Adrenal gland (tissue), 12 donors: ENCODE results near the gene HELLS. TPM values are rescaled to one million over a fixed set of nuclear protein-coding genes. Genes with fewer than 3 reads are reported as not detected.
"Not testable (repeated sequence)": the region's sequence is repeated elsewhere in the genome, so short reads cannot be mapped to it uniquely, and the experiment has no call there.

Experiments
- DNase-seq, 7 donors: peaks; one replicate each; pipeline ENCODE4 v3.0.0-alpha.2; 2019 to 2020
- H3K27ac ChIP-seq, 5 donors: fragments of 200-600 bp; sonication (generic) in 4 of 5; 1 replicate in 3 of 5; 2 replicates in 2 of 5; pipeline versions ENCODE4 v1.5.1 to v1.8.0; 2016 to 2020; ENCODE audit warnings: mild to moderate bottlenecking in 1 of 5
- H3K27me3 ChIP-seq: fragments of 200-600 bp; 2 replicates; pipeline ENCODE4 v1.8.0; 2021
- H3K36me3 ChIP-seq, 2 donors: fragments of 200-600 bp; replicated peaks in 1 of 2; 1 replicate in 1 of 2; 2 replicates in 1 of 2; pipeline versions ENCODE4 v1.5.1 to v1.8.0; 2018 to 2022
- H3K4me1 ChIP-seq, 2 donors: fragments of 200-600 bp; replicated peaks in 1 of 2; 1 replicate in 1 of 2; 2 replicates in 1 of 2; pipeline versions ENCODE4 v1.5.1 to v1.8.0; 2018 to 2021
- H3K4me3 ChIP-seq, 4 donors: fragments of 200-600 bp; sonication (generic) in 3 of 4; one replicate each; pipeline ENCODE4 v1.5.1; 2016 to 2018
- H3K9me3 ChIP-seq, 3 donors: fragments of 200-600 bp; sonication (generic) in 1 of 3; replicated peaks in 1 of 3; 1 replicate in 2 of 3; 2 replicates in 1 of 3; pipeline versions ENCODE4 v1.5.1 to v1.8.0; 2016 to 2021
- POLR2A ChIP-seq, 2 donors: fragments of 450-650 bp; IDR thresholded peaks; one replicate each; pipeline ENCODE4 v1.6.1; 2017; ENCODE audit warnings: antibody characterized with exemption in 2 of 2, mild to moderate bottlenecking in 2 of 2, moderate library complexity in 1 of 2
- WGBS, 4 donors: extraction: QIAGEN DNeasy Blood & Tissue Kit in 2 of 4; methylation state at CpG; one replicate each; pipeline versions ENCODE4 v1.1.5 to v1.1.7; 2013 to 2017; 5-methylcytosine and 5-hydroxymethylcytosine counted together
- intact Hi-C, 2 donors: fragments of 100-400 bp; cut with DNase I; formaldehyde crosslinking; loops; one replicate each; pipeline versions ENCODE4 v1.14.1 to v1.15.0; 2022 to 2023
- polyA plus RNA-seq, 3 donors: library from polyadenylated mRNA; stranded (reverse); fragments of 200-250 nt in 2 of 3; fragments of 350-450 nt in 1 of 3; fragmentation: Illumina TruSeq in 1 of 3; extraction: RNeasy Lipid Tissue Mini Kit (QIAGEN cat#74804) in 1 of 3; gene quantifications; one replicate each; pipeline ENCODE4 v1.2.3, GENCODE V29; 2013 to 2014
- total RNA-seq, 9 donors: library from RNA; depleted of rRNA in 4 of 9; stranded (reverse); fragments of >200 nt in 4 of 9; fragments of 120-200 nt in 1 of 9; fragmentation: NEBNext Ultra II Directional in 1 of 9; extraction: Animal tissue kit (Norgen Biotek cat#: 25700) in 1 of 9; gene quantifications; one replicate each; pipeline versions ENCODE4 v1.1.0 to v1.2.4, GENCODE V29; 2013 to 2023
- TF ChIP-seq, protein P1 (sequence below), 6 experiments: fragments of 450-650 bp in 4 of 6; fragments of 200-600 bp in 2 of 6; sonication (generic) in 1 of 6; IDR thresholded peaks; 1 replicate in 5 of 6; 2 replicates in 1 of 6; pipeline versions ENCODE4 v1.5.1 to v1.8.0; 2016 to 2021; ENCODE audit warnings: antibody characterized with exemption in 6 of 6, mild to moderate bottlenecking in 2 of 6, moderate library complexity in 1 of 6
- donor health status: healthy with polysubstance abuse.
- donor health status: Bipolar disorder and iron deficiency.
- donor health status: DM: yes; HTN: yes; CAD: no.
- donor health status: DM: no; HTN: no; CAD: no.
- donor health status: DM: no; HTN: no; CAD: no.
- donor health status: DM: yes; HTN: yes; CAD: no.

HELLS gene
- total and polyA plus RNA-seq, 12 donors: 0.60 to 41.0 (median 3.4) TPM

DNA sequence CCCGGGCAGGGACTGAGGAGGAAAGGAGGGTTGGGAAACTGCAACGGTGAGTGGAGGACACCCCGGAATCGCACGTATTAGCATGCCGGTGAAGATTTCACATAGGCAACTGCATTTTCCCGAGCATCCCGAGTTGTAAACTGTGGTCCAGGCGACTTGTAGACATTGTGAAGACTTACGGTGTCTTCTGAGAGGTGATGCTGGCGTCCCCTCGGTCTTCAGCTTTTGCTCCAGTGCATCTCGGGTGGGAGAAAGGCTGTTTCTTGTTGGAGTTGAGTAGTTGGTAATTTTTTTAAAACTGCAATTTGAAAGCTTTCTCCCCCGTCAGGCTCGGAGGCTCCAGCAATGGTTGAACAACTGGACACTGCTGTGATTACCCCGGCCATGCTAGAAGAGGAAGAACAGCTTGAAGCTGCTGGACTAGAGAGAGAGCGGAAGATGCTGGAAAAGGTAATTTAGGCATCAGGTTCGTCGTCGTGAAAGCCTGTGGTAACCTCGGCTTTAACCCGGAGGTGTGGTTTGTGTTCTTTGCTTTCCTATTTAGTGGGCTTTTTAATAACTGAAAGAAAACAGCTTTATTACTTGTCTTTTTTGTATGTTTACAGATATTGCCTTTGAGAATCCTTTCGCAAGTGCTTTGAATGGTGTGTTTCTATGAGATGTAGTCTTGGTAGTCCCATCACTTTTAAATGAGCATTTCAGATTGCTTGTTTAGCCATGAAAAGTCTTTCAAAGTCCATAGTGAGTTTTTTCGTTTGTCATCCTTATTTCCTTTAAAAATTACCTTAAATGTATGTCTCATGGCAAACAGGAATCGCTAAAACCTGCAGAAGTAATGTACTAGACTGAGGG lies 687 bp downstream of the HELLS start:
- no peak for TF ChIP-seq POLR2A (IDR thresholded peaks at IDR 0.05)
- TF ChIP-seq, protein P1, sequence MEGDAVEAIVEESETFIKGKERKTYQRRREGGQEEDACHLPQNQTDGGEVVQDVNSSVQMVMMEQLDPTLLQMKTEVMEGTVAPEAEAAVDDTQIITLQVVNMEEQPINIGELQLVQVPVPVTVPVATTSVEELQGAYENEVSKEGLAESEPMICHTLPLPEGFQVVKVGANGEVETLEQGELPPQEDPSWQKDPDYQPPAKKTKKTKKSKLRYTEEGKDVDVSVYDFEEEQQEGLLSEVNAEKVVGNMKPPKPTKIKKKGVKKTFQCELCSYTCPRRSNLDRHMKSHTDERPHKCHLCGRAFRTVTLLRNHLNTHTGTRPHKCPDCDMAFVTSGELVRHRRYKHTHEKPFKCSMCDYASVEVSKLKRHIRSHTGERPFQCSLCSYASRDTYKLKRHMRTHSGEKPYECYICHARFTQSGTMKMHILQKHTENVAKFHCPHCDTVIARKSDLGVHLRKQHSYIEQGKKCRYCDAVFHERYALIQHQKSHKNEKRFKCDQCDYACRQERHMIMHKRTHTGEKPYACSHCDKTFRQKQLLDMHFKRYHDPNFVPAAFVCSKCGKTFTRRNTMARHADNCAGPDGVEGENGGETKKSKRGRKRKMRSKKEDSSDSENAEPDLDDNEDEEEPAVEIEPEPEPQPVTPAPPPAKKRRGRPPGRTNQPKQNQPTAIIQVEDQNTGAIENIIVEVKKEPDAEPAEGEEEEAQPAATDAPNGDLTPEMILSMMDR (IDR thresholded peaks at IDR 0.05): no peak
- WGBS, 4 donors: 2 to 3% (median 3%) methylated on average over 25 of the region's 25 CpGs
- DNase-seq: no peak

DNA sequence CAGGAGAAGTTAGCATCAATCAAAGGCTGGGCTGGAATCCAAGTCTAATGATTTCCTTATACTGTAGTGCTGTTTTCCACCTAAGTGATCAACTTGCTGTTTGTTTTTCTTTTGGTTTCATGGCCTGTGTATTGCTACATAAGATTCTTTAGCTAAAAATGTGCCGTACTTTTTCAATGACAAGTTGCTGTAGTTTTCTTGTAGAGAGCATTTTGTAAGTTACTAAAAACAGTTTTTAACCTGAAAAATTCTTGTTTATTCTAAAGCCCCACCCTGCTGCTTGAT lies 1.3 kb downstream of the HELLS start:
- H3K9me3 ChIP-seq: no peaks in the 10 kb centered on the region
- peak overlapping the region in 1 of 4 donors; percentile 84 for H3K4me3 ChIP-seq
- no peak for DNase-seq
- no peak for TF ChIP-seq POLR2A (IDR thresholded peaks at IDR 0.05)
- TF ChIP-seq, protein P1 (IDR thresholded peaks at IDR 0.05): no peak
- intact Hi-C loops: no loop called here
- no peak overlapping the region for H3K27ac ChIP-seq
- H3K36me3 ChIP-seq: no peaks in the 10 kb centered on the region
- no peaks in the 10 kb centered on the region for H3K27me3 ChIP-seq
- peaks cover 5 to 14% of the 10 kb centered on the region in 2 donors for H3K4me1 ChIP-seq
- 45 to 61% (median 54%) methylated on average over 1 of the region's 1 CpG for WGBS, 4 donors

More for the DNA sequence above, 687 bp downstream of the HELLS start:
- Histone ChIP-seq H3K4me1 (peaks cover 5 to 14% of the 10 kb centered on the region in 2 donors), H3K9me3 (no peaks in the 10 kb centered on the region), H3K36me3 (no peaks in the 10 kb centered on the region), H3K4me3 (peak overlapping the region in 3 of 4 donors; percentile 11 to 84 (median 73)), H3K27me3 (no peaks in the 10 kb centered on the region), H3K27ac (peak overlapping the region in 2 of 5 donors; percentile 63 to 86)
- intact Hi-C loops: no loop called here

DNA sequence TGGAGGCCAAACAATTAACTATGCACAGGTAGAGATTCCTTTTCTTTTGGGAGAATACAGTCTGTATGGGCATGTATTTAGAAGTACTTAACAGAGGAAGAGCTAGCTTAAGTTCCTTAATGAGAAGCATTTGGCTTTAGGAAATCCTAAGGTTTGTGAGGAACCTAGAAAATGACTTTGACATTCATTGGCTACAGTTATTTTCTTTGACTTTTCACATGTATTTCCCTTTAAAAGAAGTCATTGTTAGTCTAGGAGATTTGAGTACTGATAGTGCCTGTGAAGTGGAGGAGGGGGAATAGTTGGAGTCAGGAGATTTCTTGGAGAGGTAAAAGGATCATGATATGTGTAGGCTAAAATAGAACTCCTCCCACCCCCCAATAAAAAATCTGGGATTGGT lies 3.6 kb downstream of the HELLS start:
- intact Hi-C loops: no loop called here
- Histone ChIP-seq H3K4me3 (no peak overlapping the region), H3K36me3 (no peaks in the 10 kb centered on the region), H3K4me1 (peaks cover 5 to 14% of the 10 kb centered on the region in 2 donors), H3K27me3 (no peaks in the 10 kb centered on the region), H3K9me3 (no peaks in the 10 kb centered on the region), H3K27ac (no peak overlapping the region)
- TF ChIP-seq, protein P1 (IDR thresholded peaks at IDR 0.05): no peak
- TF ChIP-seq POLR2A (IDR thresholded peaks at IDR 0.05): no peak
- DNase-seq: no peak

DNA sequence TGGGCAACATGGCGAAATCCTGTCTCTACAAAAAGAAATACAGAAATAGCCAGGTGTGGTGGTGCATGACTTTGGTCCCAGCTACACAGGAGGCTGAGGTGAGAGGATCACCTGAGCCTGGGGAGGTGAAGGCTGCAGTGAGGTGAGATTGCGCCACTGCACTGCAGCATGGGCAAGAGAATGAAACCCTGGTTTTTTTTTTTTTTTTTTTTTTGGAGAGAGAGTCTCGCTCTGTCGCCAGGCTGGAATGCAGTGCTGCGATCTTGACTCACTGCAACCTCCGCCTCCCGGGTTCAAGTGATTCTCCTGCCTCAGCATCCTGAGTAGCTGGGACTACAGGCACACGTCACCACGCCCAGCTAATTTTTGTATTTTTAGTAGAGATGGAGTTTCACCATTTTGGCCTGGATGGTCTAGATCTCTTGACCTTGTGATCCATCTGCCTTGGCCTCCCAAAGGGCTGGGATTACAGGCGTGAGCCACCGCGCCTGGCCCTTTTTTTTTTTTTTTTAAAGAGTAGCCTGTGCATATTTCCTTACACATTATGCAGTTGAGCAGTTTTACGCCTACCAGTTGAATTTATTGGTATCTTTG lies 22.2 kb downstream of the HELLS start:
- H3K9me3 ChIP-seq, H3K27ac ChIP-seq, DNase-seq, H3K4me1 ChIP-seq, intact Hi-C loops, H3K27me3 ChIP-seq, H3K4me3 ChIP-seq, H3K36me3 ChIP-seq: not testable (repeated sequence)
- 91 to 97% (median 95%) methylated on average over 13 of the region's 13 CpGs for WGBS, 4 donors

DNA sequence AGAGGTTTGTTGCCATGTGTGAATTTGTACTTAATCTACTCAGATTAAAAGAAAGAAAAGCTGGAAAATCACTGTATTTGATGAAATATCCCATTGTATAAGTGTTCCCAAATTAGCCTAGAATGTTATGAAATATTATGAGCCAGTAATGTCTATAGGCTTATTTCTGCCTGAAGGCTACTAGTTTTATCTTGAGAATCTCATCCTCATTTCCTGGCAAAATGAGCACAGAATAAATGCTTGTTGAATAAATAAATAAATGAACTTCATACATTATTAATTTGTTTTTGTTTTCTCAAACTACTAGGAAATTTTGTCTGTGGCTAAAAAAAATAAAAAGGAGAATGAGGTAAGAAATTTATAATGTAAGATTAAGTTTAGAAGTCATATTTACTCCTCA lies 25.5 kb downstream of the HELLS start:
- intact Hi-C loops: no loop called here
- Histone ChIP-seq H3K27me3 (no peaks in the 10 kb centered on the region), H3K4me1 (no peaks in the 10 kb centered on the region), H3K9me3 (no peaks in the 10 kb centered on the region), H3K4me3 (no peak overlapping the region), H3K27ac (no peak overlapping the region), H3K36me3 (no peaks in the 10 kb centered on the region)
- no peak for DNase-seq
- TF ChIP-seq POLR2A (IDR thresholded peaks at IDR 0.05): no peak
- TF ChIP-seq, protein P1 (IDR thresholded peaks at IDR 0.05): no peak
